Measurements from ENCODE around the gene PTPRH.

- TF ChIP-seq CTCF (IDR thresholded peaks at IDR 0.05) (no peak), POLR2AphosphoS5 (IDR thresholded peaks at IDR 0.05) (no peak)
These were observed 49.2 kb upstream of the PTPRH start for GRCh38 chr19:55258476-55258827.

Measured in stomach (tissue), 4 donors.